Kidney (tissue), 14 donors: Measurements from ENCODE around the gene TSPAN4. TPM values are rescaled to one million over a fixed set of nuclear protein-coding genes. Genes with fewer than 3 reads are reported as not detected.

Source experiments
- DNase-seq, 5 donors: peaks; one replicate each; pipeline ENCODE4 v3.0.0-alpha.2; 2013 to 2020
- FAIRE-seq: peaks from 2 replicates; lab custom pipeline; 2012; peaks lifted over from hg19 to GRCh38; lab: Jason Lieb, UNC
- H3K27ac ChIP-seq, 2 donors: one replicate each; pipeline ENCODE4 v1.7.0; 2013; ENCODE audit warnings: low read depth in 2 of 2, low read length in 2 of 2, inconsistent platforms in 1 of 2
- H3K27me3 ChIP-seq: one replicate; pipeline ENCODE4 v1.7.1; 2013; ENCODE audit warnings: low read length, inconsistent platforms; ENCODE audit not compliant: control insufficient read depth, insufficient read depth
- H3K36me3 ChIP-seq, 3 donors: one replicate each; pipeline versions ENCODE4 v1.7.0 to v1.7.1; 2013; ENCODE audit warnings: low read length in 3 of 3, control low read depth in 1 of 3, inconsistent platforms in 1 of 3; ENCODE audit not compliant: insufficient read depth in 3 of 3, control insufficient read depth in 2 of 3
- H3K4me1 ChIP-seq, 3 donors: one replicate each; pipeline versions ENCODE4 v1.7.0 to v1.7.1; 2013; ENCODE audit warnings: low read length in 3 of 3, inconsistent platforms in 1 of 3, low read depth in 1 of 3; ENCODE audit not compliant: control insufficient read depth in 2 of 3, insufficient read depth in 2 of 3
- H3K4me3 ChIP-seq, 3 donors: one replicate each; pipeline versions ENCODE4 v1.7.0 to v1.8.1; 2013; ENCODE audit warnings: low read length in 3 of 3, control low read depth in 1 of 3, inconsistent platforms in 1 of 3
- H3K9ac ChIP-seq, 3 donors: one replicate each; pipeline versions ENCODE4 v1.7.0 to v1.7.1; 2013; ENCODE audit warnings: low read length in 3 of 3, control low read depth in 1 of 3, inconsistent platforms in 1 of 3
- H3K9me3 ChIP-seq, 3 donors: one replicate each; pipeline versions ENCODE4 v1.7.0 to v1.7.1; 2013; ENCODE audit warnings: low read length in 3 of 3, control low read depth in 1 of 3, inconsistent platforms in 1 of 3; ENCODE audit not compliant: control insufficient read depth in 2 of 3, insufficient read depth in 1 of 3
- intact Hi-C: fragments of 100-400 bp; cut with DNase I; formaldehyde crosslinking; loops from one replicate; pipeline ENCODE4 v1.11.1; 2022
- polyA plus RNA-seq: library from polyadenylated mRNA; stranded (reverse); fragments of 350-450 nt; fragmentation: Illumina TruSeq; extraction: RNeasy Lipid Tissue Mini Kit (QIAGEN cat#74804); gene quantifications from one replicate; pipeline ENCODE4 v1.2.3, GENCODE V29; 2014; ENCODE audit warnings: low read depth, low replicate concordance; ENCODE audit not compliant: insufficient read depth
- total RNA-seq: library from RNA; stranded (reverse); fragmentation: NEBNext Ultra II Directional; extraction: Animal tissue kit (Norgen Biotek cat#: 25700); gene quantifications from one replicate; pipeline ENCODE4 v1.2.1, GENCODE V29; 2021
- TF ChIP-seq, protein P1 (sequence below): IDR thresholded peaks from 3 replicates; pipeline ENCODE4 v1.5.1; 2012; ENCODE audit warnings: mild to moderate bottlenecking, moderate library complexity, borderline replicate concordance; ENCODE audit not compliant: insufficient read depth; ENCODE audit errors: extremely low read depth
- donor health status: control.
- donor health status: control.
- donor health status: control.
- donor health status: control.
- donor health status: control.
- donor health status: DM: yes; HTN: yes; CAD: no.
- donor health status: Normal renal cell carcinoma (clear cell type).

TSPAN4 gene
- total and polyA plus RNA-seq, 2 donors from 2014 or later: 81.2 to 104 TPM

DNA sequence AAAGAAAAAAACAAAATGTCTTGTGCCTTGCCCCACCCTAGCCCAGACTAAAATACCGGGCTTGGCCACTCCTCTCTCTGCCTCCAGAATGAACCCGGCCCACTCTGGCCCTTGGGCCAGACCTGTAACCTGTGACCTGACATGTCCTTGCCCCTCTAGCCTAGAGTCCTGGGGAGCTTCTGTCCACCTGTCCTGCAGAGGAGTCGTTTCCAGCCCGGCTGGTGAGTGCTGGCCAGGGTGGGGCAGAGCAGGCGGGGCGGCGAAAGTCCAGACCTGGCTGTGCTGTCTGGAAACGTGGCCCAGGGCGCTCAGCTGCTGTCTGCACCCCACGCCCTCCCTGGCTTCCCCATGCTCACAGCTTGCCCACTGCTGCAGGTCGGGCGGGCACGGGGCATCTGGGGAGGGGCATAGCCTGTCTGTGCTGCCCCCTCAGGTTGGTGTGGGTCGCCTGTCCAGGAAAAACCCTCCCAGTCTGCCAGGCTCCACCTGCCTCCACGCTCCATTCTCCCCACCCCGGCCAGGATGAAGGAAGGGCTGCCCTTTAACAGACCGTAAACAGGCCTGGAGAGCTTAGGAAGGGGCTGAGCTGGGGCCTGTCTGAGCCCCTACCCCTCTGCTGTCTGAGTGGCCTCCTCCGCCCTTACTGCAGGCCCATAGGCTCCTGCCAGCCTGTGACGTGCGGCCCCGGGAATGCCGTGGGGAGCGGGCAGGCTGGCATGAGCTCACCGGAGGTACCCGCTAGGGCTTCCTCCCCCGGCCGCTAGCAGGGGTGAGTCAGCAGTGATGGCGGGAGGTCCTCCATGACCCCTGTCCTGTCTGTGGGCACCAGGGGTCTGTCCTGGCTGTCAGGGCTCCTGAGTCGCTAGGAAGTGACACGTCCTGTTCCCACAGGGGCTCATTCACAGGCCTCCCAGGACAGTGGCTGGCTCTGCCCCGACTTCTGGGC, 8.0 kb upstream of the TSPAN4 start:
- Histone ChIP-seq H3K9ac (peak overlapping the region in 1 of 3 donors; percentile 78), H3K36me3 (peaks cover 0 to 27% (median 7%) of the 10 kb centered on the region in 3 donors), H3K9me3 (no peaks in the 10 kb centered on the region), H3K27ac (peak overlapping the region; percentile 91 to 93), H3K4me3 (peak overlapping the region in 2 of 3 donors; percentile 12 to 59), H3K4me1 (peaks cover 0 to 42% (median 7%) of the 10 kb centered on the region in 3 donors), H3K27me3 (no peaks in the 10 kb centered on the region)
- FAIRE-seq (no peak), DNase-seq (peak; percentile 80 to 95 (median 87))
- intact Hi-C loops: no loop called here
- TF ChIP-seq, protein P1, sequence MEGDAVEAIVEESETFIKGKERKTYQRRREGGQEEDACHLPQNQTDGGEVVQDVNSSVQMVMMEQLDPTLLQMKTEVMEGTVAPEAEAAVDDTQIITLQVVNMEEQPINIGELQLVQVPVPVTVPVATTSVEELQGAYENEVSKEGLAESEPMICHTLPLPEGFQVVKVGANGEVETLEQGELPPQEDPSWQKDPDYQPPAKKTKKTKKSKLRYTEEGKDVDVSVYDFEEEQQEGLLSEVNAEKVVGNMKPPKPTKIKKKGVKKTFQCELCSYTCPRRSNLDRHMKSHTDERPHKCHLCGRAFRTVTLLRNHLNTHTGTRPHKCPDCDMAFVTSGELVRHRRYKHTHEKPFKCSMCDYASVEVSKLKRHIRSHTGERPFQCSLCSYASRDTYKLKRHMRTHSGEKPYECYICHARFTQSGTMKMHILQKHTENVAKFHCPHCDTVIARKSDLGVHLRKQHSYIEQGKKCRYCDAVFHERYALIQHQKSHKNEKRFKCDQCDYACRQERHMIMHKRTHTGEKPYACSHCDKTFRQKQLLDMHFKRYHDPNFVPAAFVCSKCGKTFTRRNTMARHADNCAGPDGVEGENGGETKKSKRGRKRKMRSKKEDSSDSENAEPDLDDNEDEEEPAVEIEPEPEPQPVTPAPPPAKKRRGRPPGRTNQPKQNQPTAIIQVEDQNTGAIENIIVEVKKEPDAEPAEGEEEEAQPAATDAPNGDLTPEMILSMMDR: no peak

DNA sequence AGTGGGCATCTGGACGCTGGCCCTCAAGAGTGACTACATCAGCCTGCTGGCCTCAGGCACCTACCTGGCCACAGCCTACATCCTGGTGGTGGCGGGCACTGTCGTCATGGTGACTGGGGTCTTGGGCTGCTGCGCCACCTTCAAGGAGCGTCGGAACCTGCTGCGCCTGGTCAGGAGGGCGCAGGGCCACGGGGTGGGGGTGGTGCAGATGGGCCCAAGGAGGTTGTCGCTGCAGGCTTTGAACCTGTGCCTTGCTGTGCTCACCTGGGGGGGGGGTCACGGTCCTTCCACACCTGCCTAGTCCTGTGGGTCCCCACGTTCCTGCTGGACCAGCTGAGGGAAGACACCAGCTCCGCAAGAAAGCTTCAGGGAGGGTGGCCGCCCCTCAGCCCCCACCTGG, 6.4 kb upstream of the TSPAN4 start:
- no peak overlapping the region for H3K9ac ChIP-seq
- TF ChIP-seq, protein P1: no peak
- H3K27ac ChIP-seq: no peak overlapping the region
- FAIRE-seq (no peak), DNase-seq (no peak)
- peaks cover 0 to 34% (median 10%) of the 10 kb centered on the region in 3 donors for H3K36me3 ChIP-seq
- no peak overlapping the region for H3K4me3 ChIP-seq
- H3K4me1 ChIP-seq: peaks cover 0 to 42% (median 9%) of the 10 kb centered on the region in 3 donors
- H3K9me3 ChIP-seq: no peaks in the 10 kb centered on the region
- no peaks in the 10 kb centered on the region for H3K27me3 ChIP-seq
- intact Hi-C loops: no loop called here

DNA sequence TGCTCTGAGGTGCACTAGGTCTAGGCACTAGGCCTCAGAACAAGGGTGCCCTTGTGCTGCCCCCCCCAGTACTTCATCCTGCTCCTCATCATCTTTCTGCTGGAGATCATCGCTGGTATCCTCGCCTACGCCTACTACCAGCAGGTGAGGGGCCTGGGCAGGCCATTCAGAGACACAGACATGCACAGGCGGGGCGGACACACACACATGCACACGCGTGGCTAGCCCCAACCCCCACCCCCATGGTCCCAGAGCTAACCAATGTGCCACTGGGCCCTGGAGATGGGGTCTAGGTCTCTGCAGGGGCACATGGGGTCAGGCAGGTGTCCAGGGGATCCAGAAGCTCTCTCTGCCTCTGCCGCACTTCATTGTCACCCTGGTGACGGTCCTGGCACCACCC, 6.0 kb upstream of the TSPAN4 start:
- Histone ChIP-seq H3K27me3 (no peaks in the 10 kb centered on the region), H3K9ac (no peak overlapping the region), H3K36me3 (peaks cover 0 to 34% (median 10%) of the 10 kb centered on the region in 3 donors), H3K4me3 (no peak overlapping the region), H3K4me1 (peaks cover 0 to 43% (median 12%) of the 10 kb centered on the region in 3 donors), H3K9me3 (no peaks in the 10 kb centered on the region), H3K27ac (no peak overlapping the region)
- TF ChIP-seq, protein P1: no peak
- no peak for DNase-seq
- intact Hi-C loops: no loop called here
- no peak for FAIRE-seq
